GM12875 (cell line): ENCODE measurements around the gene LRRC8A.

Experiments used
- H3K4me3 ChIP-seq: one replicate; pipeline ENCODE4 v1.5.1; 2011; ENCODE audit warnings: low read depth, low read length, control low read depth
- TF ChIP-seq, protein P1 (sequence below): IDR thresholded peaks from 2 replicates; pipeline ENCODE4 v1.5.1; 2011; ENCODE audit warnings: low read depth, mild to moderate bottlenecking, control low read depth, inconsistent platforms, low read length, moderate library complexity, borderline replicate concordance; ENCODE audit not compliant: insufficient read depth

The LRRC8A gene

DNA sequence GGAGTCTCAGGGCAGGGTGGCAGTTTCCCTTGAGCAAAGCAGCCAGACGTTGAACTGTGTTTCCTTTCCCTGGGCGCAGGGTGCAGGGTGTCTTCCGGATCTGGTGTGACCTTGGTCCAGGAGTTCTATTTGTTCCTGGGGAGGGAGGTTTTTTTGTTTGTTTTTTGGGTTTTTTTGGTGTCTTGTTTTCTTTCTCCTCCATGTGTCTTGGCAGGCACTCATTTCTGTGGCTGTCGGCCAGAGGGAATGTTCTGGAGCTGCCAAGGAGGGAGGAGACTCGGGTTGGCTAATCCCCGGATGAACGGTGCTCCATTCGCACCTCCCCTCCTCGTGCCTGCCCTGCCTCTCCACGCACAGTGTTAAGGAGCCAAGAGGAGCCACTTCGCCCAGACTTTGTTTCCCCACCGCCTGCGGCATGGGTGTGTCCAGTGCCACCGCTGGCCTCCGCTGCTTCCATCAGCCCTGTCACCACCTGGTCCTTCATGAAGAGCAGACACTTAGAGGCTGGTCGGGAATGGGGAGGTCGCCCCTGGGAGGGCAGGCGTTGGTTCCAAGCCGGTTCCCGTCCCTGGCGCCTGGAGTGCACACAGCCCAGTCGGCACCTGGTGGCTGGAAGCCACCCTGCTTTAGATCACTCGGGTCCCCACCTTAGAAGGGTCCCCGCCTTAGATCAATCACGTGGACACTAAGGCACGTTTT, 35.4 kb downstream of the LRRC8A start:
- TF ChIP-seq, protein P1, sequence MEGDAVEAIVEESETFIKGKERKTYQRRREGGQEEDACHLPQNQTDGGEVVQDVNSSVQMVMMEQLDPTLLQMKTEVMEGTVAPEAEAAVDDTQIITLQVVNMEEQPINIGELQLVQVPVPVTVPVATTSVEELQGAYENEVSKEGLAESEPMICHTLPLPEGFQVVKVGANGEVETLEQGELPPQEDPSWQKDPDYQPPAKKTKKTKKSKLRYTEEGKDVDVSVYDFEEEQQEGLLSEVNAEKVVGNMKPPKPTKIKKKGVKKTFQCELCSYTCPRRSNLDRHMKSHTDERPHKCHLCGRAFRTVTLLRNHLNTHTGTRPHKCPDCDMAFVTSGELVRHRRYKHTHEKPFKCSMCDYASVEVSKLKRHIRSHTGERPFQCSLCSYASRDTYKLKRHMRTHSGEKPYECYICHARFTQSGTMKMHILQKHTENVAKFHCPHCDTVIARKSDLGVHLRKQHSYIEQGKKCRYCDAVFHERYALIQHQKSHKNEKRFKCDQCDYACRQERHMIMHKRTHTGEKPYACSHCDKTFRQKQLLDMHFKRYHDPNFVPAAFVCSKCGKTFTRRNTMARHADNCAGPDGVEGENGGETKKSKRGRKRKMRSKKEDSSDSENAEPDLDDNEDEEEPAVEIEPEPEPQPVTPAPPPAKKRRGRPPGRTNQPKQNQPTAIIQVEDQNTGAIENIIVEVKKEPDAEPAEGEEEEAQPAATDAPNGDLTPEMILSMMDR: no peak

DNA sequence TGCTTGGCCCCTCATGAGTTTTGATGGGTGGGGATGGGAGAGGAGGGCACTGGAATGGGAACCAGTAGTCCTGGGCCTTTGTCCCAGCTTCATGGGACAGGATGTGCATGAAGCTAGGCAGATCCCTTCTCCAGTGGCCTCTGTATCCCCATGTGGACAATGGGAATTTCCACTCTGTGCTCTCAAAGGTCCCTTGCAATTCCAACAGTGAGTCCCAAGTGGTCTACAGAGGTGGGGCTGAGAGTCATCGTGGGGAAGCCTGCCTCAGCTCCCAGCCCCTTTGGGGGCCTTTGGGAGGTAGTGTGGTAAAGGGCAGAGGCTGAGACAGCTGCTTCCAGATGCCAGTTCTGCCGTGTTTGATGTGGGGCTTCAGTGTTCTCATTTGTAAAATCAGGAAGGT, 37.0 kb downstream of the LRRC8A start:
- TF ChIP-seq, protein P1: no peak
- no peak overlapping the region for H3K4me3 ChIP-seq

More for the DNA sequence above, 35.4 kb downstream of the LRRC8A start:
- no peak overlapping the region for H3K4me3 ChIP-seq

DNA sequence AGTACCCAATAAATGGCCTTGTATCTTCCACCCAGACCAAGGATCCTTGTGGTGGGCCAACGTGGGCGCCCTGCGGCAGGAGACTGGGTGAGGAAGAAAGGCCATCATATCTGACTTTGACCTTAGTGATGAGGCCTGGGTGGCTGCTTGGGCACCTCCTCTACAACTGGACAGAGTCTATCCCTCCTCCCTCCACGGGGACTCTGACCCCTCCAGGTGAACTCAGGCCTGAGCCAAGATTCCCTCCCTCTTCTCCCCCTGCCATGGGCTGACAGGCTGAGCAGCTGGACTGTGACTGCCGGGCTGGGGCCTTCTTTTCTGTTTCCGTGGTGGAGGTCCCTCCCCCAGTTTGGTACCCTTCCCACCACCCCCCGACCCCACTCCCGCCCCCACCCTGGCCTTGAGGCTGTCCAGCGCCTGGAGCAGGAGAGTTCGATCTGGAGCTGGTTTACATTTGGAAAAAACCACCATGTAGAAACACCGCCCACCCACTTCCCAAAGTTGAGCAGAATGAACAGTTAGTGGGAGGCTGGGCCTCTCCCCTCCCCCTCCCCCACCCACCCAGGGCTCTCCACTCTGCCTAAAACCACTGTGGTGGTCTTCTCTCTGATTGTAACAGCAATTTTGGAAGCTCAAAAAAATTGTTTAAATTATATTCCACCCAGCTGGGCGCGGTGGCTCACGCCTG, 37.6 kb downstream of the LRRC8A start:
- TF ChIP-seq, protein P1: no peak
- no peak overlapping the region for H3K4me3 ChIP-seq

DNA sequence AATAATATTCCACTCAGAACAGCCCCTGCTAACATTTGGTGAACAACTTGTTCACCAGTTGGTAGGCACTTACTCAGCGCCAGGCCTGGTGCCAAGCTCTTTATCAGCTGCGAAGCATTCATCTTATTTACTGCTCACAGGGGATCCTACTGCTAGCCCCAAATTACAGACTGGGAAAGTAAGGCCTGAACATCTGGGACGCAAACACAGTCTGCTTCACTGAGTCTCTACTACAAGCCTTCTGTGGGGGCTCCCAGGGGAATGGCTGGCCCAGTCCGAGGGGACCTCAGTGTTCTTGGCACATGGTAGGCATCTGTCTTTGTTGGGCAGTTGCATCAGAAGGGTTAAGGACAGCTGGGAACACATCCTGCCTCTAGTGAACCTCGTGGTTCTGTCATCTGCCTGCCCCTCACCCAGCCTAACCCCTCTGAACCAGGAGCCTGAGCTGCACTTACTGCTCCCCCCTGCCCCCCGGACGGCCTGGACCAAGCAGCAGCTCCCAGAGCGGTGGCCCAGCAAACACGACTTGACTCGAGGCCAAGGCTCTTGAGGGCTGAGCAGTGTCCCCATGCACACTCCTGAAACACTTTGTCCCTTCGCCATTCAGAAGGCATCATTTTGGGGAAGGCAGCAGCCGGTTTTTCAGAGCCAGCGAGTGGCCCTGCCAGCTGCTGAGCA, 38.6 kb downstream of the LRRC8A start, which contains the start of gene PHYHD1:
TSS of gene PHYHD1 (plus strand) at position 602 of the 678 bp plus-strand sequence. CDS start 1,342 bp downstream, outside the sequence.
- TF ChIP-seq, protein P1: no peak
- no peak within 1 kb of the TSS for H3K4me3 ChIP-seq

DNA sequence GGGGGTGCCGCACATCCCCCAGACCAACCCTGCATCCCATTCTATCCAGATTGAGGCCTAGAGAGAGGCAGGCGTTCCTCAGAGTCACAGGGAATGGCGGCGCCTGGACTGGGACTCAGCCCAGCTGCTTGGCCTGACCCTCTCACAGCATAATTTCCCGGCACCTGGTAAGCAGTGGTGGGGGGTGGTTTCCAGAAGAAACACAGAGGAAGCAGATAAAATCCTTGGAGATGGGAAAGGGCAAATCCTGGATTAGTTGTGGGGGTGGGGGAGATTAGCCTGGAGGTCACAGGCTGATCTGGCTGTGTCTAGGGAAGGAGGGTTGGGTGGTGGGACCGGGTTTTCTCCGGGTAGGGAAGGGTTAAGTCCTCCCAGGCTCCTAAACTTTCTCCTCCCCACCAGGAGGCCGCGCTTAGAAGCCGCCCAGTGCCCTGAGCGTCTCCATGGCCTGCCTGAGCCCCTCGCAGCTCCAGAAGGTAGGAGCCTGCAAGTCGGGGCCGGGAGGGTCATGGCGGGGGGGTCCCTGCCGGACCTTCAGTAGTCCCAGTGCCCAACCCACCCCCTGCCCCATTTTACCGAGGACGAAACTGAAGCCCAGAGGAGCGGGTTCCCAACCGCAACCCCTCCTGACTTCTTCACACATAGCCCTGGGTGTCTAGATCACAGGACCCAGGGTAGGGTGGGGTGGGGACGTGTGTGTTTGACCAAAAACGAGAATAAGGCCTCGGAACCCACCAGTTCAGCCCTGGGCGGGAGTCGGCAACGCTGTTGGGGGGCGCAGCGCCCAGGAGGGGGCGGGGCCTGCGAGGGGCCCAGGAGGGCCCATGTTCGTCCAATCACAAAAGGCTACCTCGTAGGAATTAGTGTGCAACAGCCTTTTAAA, 40.2 kb downstream of the LRRC8A start:
- no peak overlapping the region for H3K4me3 ChIP-seq
- TF ChIP-seq, protein P1: no peak

DNA sequence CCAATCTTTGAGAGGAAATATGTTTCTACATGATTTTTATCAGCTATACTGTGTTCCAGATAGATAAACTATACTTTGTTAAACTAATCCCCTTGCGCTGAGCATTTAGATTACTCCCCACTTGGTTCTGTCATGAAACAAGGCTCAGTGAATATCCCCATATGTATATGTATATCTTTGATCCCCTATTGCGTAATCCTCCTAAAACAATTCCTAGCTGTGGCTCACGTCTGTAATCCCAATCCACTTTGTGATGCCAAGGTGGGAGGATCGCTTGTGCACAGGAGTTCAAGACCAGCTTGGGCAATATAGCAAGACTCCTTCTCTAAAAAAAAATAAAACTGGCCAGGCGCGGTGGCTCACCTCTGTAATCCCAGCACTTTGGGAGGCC, 41.6 kb downstream of the LRRC8A start:
- TF ChIP-seq, protein P1: no peak
- no peak overlapping the region for H3K4me3 ChIP-seq
